HG02938 (cell line): Measurements from ENCODE around the gene MRPS25.

Experiments
- ATAC-seq: cut with Tn5 transposase; IDR thresholded peaks from one replicate; pipeline ENCODE4 v1.9.1; 2021; ENCODE audit warnings: mild to moderate bottlenecking, moderate library complexity; ENCODE audit not compliant: unreplicated experiment

MRPS25 gene

GRCh38 chr3:15083252-15083651, 18.1 kb upstream of the MRPS25 start:
- ATAC-seq = no peak

GRCh38 chr3:15081960-15082664, 17.0 kb upstream of the MRPS25 start:
- ATAC-seq = no peak

- no peak for ATAC-seq
These were observed 14.0 kb upstream of the MRPS25 start for GRCh38 chr3:15079091-15079490.

- no peak for ATAC-seq
These were observed 9.4 kb upstream of the MRPS25 start for GRCh38 chr3:15074500-15074899.

- ATAC-seq = no peak
These were observed 6.6 kb upstream of the MRPS25 start for GRCh38 chr3:15071699-15072098.

- ATAC-seq = no peak
These were observed 4.3 kb upstream of the MRPS25 start for GRCh38 chr3:15069441-15069840.

- ATAC-seq = no peak
These were observed 1.4 kb upstream of the MRPS25 start for GRCh38 chr3:15066467-15066866.

- ATAC-seq = no peak
These were observed 464 bp upstream of the MRPS25 start for GRCh38 chr3:15065550-15066007.

GRCh38 chr3:15064299-15064834, 748 bp downstream of the MRPS25 start:
- ATAC-seq = peak; percentile 4

GRCh38 chr3:15063656-15064286, 1.3 kb downstream of the MRPS25 start:
- no peak for ATAC-seq

- ATAC-seq = no peak
These were observed 1.9 kb downstream of the MRPS25 start for GRCh38 chr3:15063238-15063637.

GRCh38 chr3:15060029-15060428, 5.1 kb downstream of the MRPS25 start:
- ATAC-seq = no peak

- no peak for ATAC-seq
These were observed 8.3 kb downstream of the MRPS25 start for GRCh38 chr3:15056676-15057404.

- peak; percentile 51 for ATAC-seq
These were observed 10.0 kb downstream of the MRPS25 start for GRCh38 chr3:15055019-15055557.

GRCh38 chr3:15053541-15053940, 11.6 kb downstream of the MRPS25 start:
- ATAC-seq = no peak

GRCh38 chr3:15052335-15053242, 12.5 kb downstream of the MRPS25 start:
- no peak for ATAC-seq

GRCh38 chr3:15051531-15051930, 13.6 kb downstream of the MRPS25 start:
- ATAC-seq = peak; percentile 49

GRCh38 chr3:15050405-15051092, 14.6 kb downstream of the MRPS25 start:
- ATAC-seq = peak; percentile 67

GRCh38 chr3:15049584-15049983, 15.5 kb downstream of the MRPS25 start:
- no peak for ATAC-seq

GRCh38 chr3:15045667-15046066, 19.4 kb downstream of the MRPS25 start:
- ATAC-seq = no peak
